ENCODE measurements around the gene SNX32. TPM values are rescaled to one million over a fixed set of nuclear protein-coding genes. Genes with fewer than 3 reads are reported as not detected.

SNX32 gene
- total and polyA plus RNA-seq, 2 of the 13 experiments (the other 11 are each of a cell fraction or from before 2014, with no cell fraction given), result 0.09 to 0.34 TPM

DNA sequence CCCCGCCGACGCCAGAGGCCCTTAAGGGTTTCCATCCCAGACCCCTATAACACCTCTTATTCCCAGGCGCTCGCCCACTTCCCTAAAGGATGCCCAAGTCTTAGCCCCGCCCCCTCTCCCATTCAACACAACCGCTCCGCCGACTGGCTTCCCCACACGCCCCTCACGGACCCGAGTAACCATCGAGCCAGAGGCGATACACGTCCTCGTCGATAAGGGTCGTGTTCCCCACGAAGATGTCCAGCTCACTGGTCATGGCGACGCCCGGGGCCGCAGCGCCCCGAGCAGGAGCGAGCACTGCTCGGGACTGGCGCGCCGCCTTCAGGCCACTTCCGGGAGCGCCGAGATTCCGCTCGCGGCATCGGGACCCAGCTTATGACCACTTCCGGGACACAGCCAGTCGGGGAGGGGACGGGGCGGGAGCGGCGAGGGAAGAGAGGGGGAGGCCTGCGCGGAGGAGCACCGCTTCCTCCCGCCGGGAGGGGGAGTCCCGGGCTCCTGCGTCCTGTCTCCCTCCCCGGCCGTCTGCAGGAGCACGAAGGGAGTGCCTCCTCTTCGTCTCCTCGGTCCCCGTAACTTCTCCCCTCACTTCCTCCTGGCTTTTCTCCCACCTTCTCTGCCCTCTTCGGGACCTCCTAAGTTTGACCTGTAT is 54.5 kb downstream of the SNX32 start, which contains the start of gene FIBP (continued):
- TF ChIP-seq, protein P1, sequence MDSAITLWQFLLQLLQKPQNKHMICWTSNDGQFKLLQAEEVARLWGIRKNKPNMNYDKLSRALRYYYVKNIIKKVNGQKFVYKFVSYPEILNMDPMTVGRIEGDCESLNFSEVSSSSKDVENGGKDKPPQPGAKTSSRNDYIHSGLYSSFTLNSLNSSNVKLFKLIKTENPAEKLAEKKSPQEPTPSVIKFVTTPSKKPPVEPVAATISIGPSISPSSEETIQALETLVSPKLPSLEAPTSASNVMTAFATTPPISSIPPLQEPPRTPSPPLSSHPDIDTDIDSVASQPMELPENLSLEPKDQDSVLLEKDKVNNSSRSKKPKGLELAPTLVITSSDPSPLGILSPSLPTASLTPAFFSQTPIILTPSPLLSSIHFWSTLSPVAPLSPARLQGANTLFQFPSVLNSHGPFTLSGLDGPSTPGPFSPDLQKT (CRISPR knock-in tag; IDR thresholded peaks at IDR 0.05; ENCODE audit: borderline replicate concordance), result no peak
- TF ChIP-seq NR2C2 (CRISPR knock-in tag; IDR thresholded peaks at IDR 0.05; ENCODE audit: borderline replicate concordance) (peak; percentile 93), ATF7 (IDR thresholded peaks at IDR 0.05) (no peak), ATF7 (CRISPR knock-in tag; IDR thresholded peaks at IDR 0.05) (no peak), ZBTB26 (CRISPR knock-in tag; IDR thresholded peaks at IDR 0.05; ENCODE audit: borderline replicate concordance) (no peak), HDAC2 (CRISPR knock-in tag; IDR thresholded peaks at IDR 0.05) (peak; percentile 62; the same call in 1 of the 2 replicates), RAD21 (CRISPR knock-in tag; IDR thresholded peaks at IDR 0.05) (peak; percentile 78; the same call in 1 of the 2 replicates), HOXA3 (CRISPR knock-in tag; IDR thresholded peaks at IDR 0.05) (peak; percentile 80), WIZ (CRISPR knock-in tag; IDR thresholded peaks at IDR 0.05) (peak; percentile 17; the same call in 1 of the 2 replicates)
- TF ChIP-seq, protein P2, sequence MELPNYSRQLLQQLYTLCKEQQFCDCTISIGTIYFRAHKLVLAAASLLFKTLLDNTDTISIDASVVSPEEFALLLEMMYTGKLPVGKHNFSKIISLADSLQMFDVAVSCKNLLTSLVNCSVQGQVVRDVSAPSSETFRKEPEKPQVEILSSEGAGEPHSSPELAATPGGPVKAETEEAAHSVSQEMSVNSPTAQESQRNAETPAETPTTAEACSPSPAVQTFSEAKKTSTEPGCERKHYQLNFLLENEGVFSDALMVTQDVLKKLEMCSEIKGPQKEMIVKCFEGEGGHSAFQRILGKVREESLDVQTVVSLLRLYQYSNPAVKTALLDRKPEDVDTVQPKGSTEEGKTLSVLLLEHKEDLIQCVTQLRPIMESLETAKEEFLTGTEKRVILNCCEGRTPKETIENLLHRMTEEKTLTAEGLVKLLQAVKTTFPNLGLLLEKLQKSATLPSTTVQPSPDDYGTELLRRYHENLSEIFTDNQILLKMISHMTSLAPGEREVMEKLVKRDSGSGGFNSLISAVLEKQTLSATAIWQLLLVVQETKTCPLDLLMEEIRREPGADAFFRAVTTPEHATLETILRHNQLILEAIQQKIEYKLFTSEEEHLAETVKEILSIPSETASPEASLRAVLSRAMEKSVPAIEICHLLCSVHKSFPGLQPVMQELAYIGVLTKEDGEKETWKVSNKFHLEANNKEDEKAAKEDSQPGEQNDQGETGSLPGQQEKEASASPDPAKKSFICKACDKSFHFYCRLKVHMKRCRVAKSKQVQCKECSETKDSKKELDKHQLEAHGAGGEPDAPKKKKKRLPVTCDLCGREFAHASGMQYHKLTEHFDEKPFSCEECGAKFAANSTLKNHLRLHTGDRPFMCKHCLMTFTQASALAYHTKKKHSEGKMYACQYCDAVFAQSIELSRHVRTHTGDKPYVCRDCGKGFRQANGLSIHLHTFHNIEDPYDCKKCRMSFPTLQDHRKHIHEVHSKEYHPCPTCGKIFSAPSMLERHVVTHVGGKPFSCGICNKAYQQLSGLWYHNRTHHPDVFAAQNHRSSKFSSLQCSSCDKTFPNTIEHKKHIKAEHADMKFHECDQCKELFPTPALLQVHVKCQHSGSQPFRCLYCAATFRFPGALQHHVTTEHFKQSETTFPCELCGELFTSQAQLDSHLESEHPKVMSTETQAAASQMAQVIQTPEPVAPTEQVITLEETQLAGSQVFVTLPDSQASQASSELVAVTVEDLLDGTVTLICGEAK (IDR thresholded peaks at IDR 0.05), result peak; percentile 66
- TF ChIP-seq, protein P2 (CRISPR knock-in tag; IDR thresholded peaks at IDR 0.05), result peak; percentile 46; the same call in 1 of the 2 replicates
- TF ChIP-seq, protein P3, sequence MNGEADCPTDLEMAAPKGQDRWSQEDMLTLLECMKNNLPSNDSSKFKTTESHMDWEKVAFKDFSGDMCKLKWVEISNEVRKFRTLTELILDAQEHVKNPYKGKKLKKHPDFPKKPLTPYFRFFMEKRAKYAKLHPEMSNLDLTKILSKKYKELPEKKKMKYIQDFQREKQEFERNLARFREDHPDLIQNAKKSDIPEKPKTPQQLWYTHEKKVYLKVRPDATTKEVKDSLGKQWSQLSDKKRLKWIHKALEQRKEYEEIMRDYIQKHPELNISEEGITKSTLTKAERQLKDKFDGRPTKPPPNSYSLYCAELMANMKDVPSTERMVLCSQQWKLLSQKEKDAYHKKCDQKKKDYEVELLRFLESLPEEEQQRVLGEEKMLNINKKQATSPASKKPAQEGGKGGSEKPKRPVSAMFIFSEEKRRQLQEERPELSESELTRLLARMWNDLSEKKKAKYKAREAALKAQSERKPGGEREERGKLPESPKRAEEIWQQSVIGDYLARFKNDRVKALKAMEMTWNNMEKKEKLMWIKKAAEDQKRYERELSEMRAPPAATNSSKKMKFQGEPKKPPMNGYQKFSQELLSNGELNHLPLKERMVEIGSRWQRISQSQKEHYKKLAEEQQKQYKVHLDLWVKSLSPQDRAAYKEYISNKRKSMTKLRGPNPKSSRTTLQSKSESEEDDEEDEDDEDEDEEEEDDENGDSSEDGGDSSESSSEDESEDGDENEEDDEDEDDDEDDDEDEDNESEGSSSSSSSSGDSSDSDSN (CRISPR knock-in tag; IDR thresholded peaks at IDR 0.05), result peak; percentile 83
- TF ChIP-seq, protein P4, sequence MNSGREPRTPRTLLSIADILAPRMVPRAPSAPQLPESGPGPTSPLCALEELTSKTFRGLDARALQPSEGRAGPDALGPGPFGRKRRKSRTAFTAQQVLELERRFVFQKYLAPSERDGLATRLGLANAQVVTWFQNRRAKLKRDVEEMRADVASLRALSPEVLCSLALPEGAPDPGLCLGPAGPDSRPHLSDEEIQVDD (CRISPR knock-in tag; IDR thresholded peaks at IDR 0.05; ENCODE audit: borderline replicate concordance), result no peak; the same call in 1 of the 2 replicates
